Esophagus muscularis mucosa (tissue), 4 donors: ENCODE measurements around the gene TMEFF2. TPM values are rescaled to one million over a fixed set of nuclear protein-coding genes. Genes with fewer than 3 reads are reported as not detected.

Source experiments
- DNase-seq: peaks from one replicate; pipeline ENCODE4 v3.0.0-alpha.2; 2017; ENCODE audit errors: extremely low spot score
- H3K27ac ChIP-seq, 4 donors: fragments of 200-600 bp; sonication (generic); replicated peaks in 1 of 4; 1 replicate in 3 of 4; 2 replicates in 1 of 4; pipeline ENCODE4 v1.5.1; 2016 to 2019; ENCODE audit warnings: mild to moderate bottlenecking in 1 of 4
- H3K27me3 ChIP-seq, 4 donors: fragments of 200-600 bp; sonication (generic); one replicate each; pipeline versions ENCODE4 v1.5.1 to v1.6.0; 2016 to 2019
- H3K36me3 ChIP-seq, 4 donors: fragments of 200-600 bp; sonication (generic); one replicate each; pipeline ENCODE4 v1.5.1; 2016 to 2019
- H3K4me1 ChIP-seq, 4 donors: fragments of 200-600 bp; sonication (generic); one replicate each; pipeline ENCODE4 v1.5.1; 2016 to 2019
- H3K4me3 ChIP-seq, 4 donors: fragments of 200-600 bp; sonication (generic); 1 replicate in 2 of 4; 2 replicates in 2 of 4; pipeline ENCODE4 v1.5.1; 2016 to 2019; ENCODE audit warnings: mild to moderate bottlenecking in 4 of 4, moderate library complexity in 1 of 4
- H3K9me3 ChIP-seq, 4 donors: fragments of 200-600 bp; sonication (generic); 1 replicate in 3 of 4; 2 replicates in 1 of 4; pipeline ENCODE4 v1.5.1; 2016 to 2019
- CTCF ChIP-seq, 3 experiments: fragments of 200-600 bp in 2 of 3; fragments of 450-650 bp in 1 of 3; sonication (generic) in 2 of 3; IDR thresholded peaks; one replicate each; pipeline ENCODE4 v1.5.1; 2017 to 2019; ENCODE audit warnings: antibody characterized with exemption in 3 of 3, mild to moderate bottlenecking in 2 of 3, moderate library complexity in 1 of 3
- EP300 ChIP-seq: sonication (generic); formaldehyde crosslinking; IDR thresholded peaks from one replicate; pipeline ENCODE4 v1.6.1; 2017; ENCODE audit warnings: antibody characterized with exemption
- POLR2A ChIP-seq: fragments of 450-650 bp; IDR thresholded peaks from one replicate; pipeline ENCODE4 v1.6.1; 2017; ENCODE audit warnings: antibody characterized with exemption, moderate library complexity, mild to moderate bottlenecking, low read depth
- POLR2AphosphoS5 ChIP-seq, 2 donors: sonication (generic); formaldehyde crosslinking; IDR thresholded peaks; one replicate each; pipeline ENCODE4 v1.6.1; 2017; ENCODE audit warnings: antibody characterized with exemption in 2 of 2
- WGBS: methylation state at CpG from one replicate; pipeline ENCODE4 v1.1.5; 2018; 5-methylcytosine and 5-hydroxymethylcytosine counted together
- intact Hi-C: fragments of 100-400 bp; cut with DNase I; formaldehyde crosslinking; loops from one replicate; pipeline ENCODE4 v1.15.1; 2023
- total RNA-seq, 4 donors: library from RNA; depleted of rRNA; stranded (reverse); fragments of >200 nt; gene quantifications; one replicate each; pipeline versions ENCODE4 v1.1.0 to v1.2.1, GENCODE V29; 2016

Gene TMEFF2
- total RNA-seq, 4 donors from 2014 or later = 0.42 to 1.7 (median 0.55) TPM

- Histone ChIP-seq H3K4me1 (peaks cover 17 to 22% (median 17%) of the 10 kb centered on the region in 4 donors), H3K27me3 (peaks cover 0 to 34% (median 14%) of the 10 kb centered on the region in 4 donors), H3K36me3 (no peaks in the 10 kb centered on the region), H3K27ac (no peak overlapping the region), H3K4me3 (no peak overlapping the region), H3K9me3 (no peaks in the 10 kb centered on the region)
- intact Hi-C loops = no loop called here
- TF ChIP-seq EP300 = no peak
- no peak for TF ChIP-seq POLR2AphosphoS5 (IDR thresholded peaks at IDR 0.05)
- peak in 1 of 3 experiments; percentile 23 for TF ChIP-seq CTCF (IDR thresholded peaks at IDR 0.05)
- TF ChIP-seq POLR2A = no peak
- DNase-seq = no peak
- 45% methylated on average over 1 of the region's 1 CpG for WGBS
Observed at GRCh38 chr2:192190474-192190873, 4.3 kb downstream of the TMEFF2 start.

GRCh38 chr2:192186806-192187205 lies 7.9 kb downstream of the TMEFF2 start:
- intact Hi-C loops = no loop called here
- Histone ChIP-seq H3K4me1 (no peaks in the 10 kb centered on the region), H3K4me3 (no peak overlapping the region), H3K9me3 (no peaks in the 10 kb centered on the region), H3K27ac (no peak overlapping the region), H3K36me3 (no peaks in the 10 kb centered on the region), H3K27me3 (no peaks in the 10 kb centered on the region)
- WGBS = 86% methylated on average over 5 of the region's 5 CpGs
- TF ChIP-seq CTCF (IDR thresholded peaks at IDR 0.05) (no peak), POLR2AphosphoS5 (IDR thresholded peaks at IDR 0.05) (no peak), EP300 (no peak), POLR2A (no peak)
- no peak for DNase-seq

- 96% methylated on average over 2 of the region's 2 CpGs for WGBS
- H3K4me3 ChIP-seq = no peak overlapping the region
- H3K9me3 ChIP-seq = no peaks in the 10 kb centered on the region
- intact Hi-C loops = no loop called here
- no peaks in the 10 kb centered on the region for H3K27me3 ChIP-seq
- TF ChIP-seq CTCF (IDR thresholded peaks at IDR 0.05) (no peak), POLR2A (no peak), POLR2AphosphoS5 (IDR thresholded peaks at IDR 0.05) (no peak), EP300 (no peak)
- no peak for DNase-seq
- H3K36me3 ChIP-seq = no peaks in the 10 kb centered on the region
- H3K4me1 ChIP-seq = no peaks in the 10 kb centered on the region
- no peak overlapping the region for H3K27ac ChIP-seq
Observed at GRCh38 chr2:192184349-192184748, 10.4 kb downstream of the TMEFF2 start.

GRCh38 chr2:192183296-192183695 lies 11.4 kb downstream of the TMEFF2 start:
- Histone ChIP-seq H3K27me3 (no peaks in the 10 kb centered on the region), H3K4me3 (no peak overlapping the region), H3K36me3 (no peaks in the 10 kb centered on the region), H3K27ac (no peak overlapping the region), H3K4me1 (no peaks in the 10 kb centered on the region), H3K9me3 (no peaks in the 10 kb centered on the region)
- WGBS = 68% methylated on average over 1 of the region's 1 CpG
- intact Hi-C loops = no loop called here
- no peak for TF ChIP-seq EP300
- no peak for TF ChIP-seq CTCF (IDR thresholded peaks at IDR 0.05)
- no peak for TF ChIP-seq POLR2A
- TF ChIP-seq POLR2AphosphoS5 (IDR thresholded peaks at IDR 0.05) = no peak
- DNase-seq = no peak

GRCh38 chr2:192166946-192167345 lies 27.8 kb downstream of the TMEFF2 start:
- intact Hi-C loops = no loop called here
- no peak overlapping the region for H3K4me3 ChIP-seq
- DNase-seq = no peak
- H3K36me3 ChIP-seq = no peaks in the 10 kb centered on the region
- TF ChIP-seq POLR2AphosphoS5 (IDR thresholded peaks at IDR 0.05) (no peak), CTCF (IDR thresholded peaks at IDR 0.05) (no peak), EP300 (no peak), POLR2A (no peak)
- no peaks in the 10 kb centered on the region for H3K9me3 ChIP-seq
- peaks cover 3 to 4% (median 4%) of the 10 kb centered on the region in 4 donors for H3K4me1 ChIP-seq
- no peak overlapping the region for H3K27ac ChIP-seq
- WGBS = 46% methylated on average over 2 of the region's 2 CpGs
- H3K27me3 ChIP-seq = no peaks in the 10 kb centered on the region
